SW480 (cell line): Measurements from ENCODE around the gene CDC16.

Experiments used
- DNase-seq: peaks from one replicate; pipeline ENCODE4 v3.0.0-alpha.2; 2016; ENCODE audit warnings: low spot score

The CDC16 gene

GRCh38 chr13:114299604-114300305 is 65.1 kb downstream of the CDC16 start:
- DNase-seq, result no peak

- no peak for DNase-seq
These were observed 69.1 kb downstream of the CDC16 start for GRCh38 chr13:114303700-114304327.

GRCh38 chr13:114304346-114305034 is 69.8 kb downstream of the CDC16 start:
- DNase-seq, result no peak

- DNase-seq, result no peak
These were observed 74.4 kb downstream of the CDC16 start for GRCh38 chr13:114309086-114309485.

- DNase-seq, result no peak
These were observed 75.2 kb downstream of the CDC16 start for GRCh38 chr13:114309806-114310410.

- DNase-seq, result no peak
These were observed 76.3 kb downstream of the CDC16 start for GRCh38 chr13:114310956-114311355.

GRCh38 chr13:114311387-114311786 is 76.7 kb downstream of the CDC16 start:
- DNase-seq, result no peak

- no peak for DNase-seq
These were observed 77.2 kb downstream of the CDC16 start for GRCh38 chr13:114311908-114312307.

GRCh38 chr13:114313061-114313860 is 78.6 kb downstream of the CDC16 start:
- DNase-seq, result no peak

- peak; percentile 95 for DNase-seq
These were observed 79.6 kb downstream of the CDC16 start, which contains the start of gene CHAMP1 for GRCh38 chr13:114314074-114314912. CHAMP1 (plus strand) TSS chr13:114314503; CDS start chr13:114323843, 9,340 bp downstream.

- no peak for DNase-seq
These were observed 80.5 kb downstream of the CDC16 start for GRCh38 chr13:114315074-114315785.

GRCh38 chr13:114318624-114319023 is 83.9 kb downstream of the CDC16 start:
- no peak for DNase-seq

- DNase-seq, result no peak
These were observed 84.8 kb downstream of the CDC16 start for GRCh38 chr13:114319441-114319913.

GRCh38 chr13:114320065-114320464 is 85.4 kb downstream of the CDC16 start:
- DNase-seq, result no peak

GRCh38 chr13:114321256-114321655 is 86.6 kb downstream of the CDC16 start:
- no peak for DNase-seq
